Testis (tissue), 3 donors: ENCODE measurements around the gene R3HDM2. TPM values are rescaled to one million over a fixed set of nuclear protein-coding genes. Genes with fewer than 3 reads are reported as not detected.

Experiments
- DNase-seq: peaks from one replicate; pipeline ENCODE4 v3.0.0-alpha.2; 2019
- H3K27ac ChIP-seq, 2 donors: fragments of 200-600 bp; sonication (generic); one replicate each; pipeline ENCODE4 v1.5.1; 2019
- H3K27me3 ChIP-seq: fragments of 200-600 bp; sonication (generic); one replicate; pipeline ENCODE4 v1.5.1; 2019
- H3K36me3 ChIP-seq: fragments of 200-600 bp; sonication (generic); one replicate; pipeline ENCODE4 v1.5.1; 2017; ENCODE audit warnings: low read depth; ENCODE audit errors: missing control alignments
- H3K4me1 ChIP-seq: fragments of 200-600 bp; sonication (generic); one replicate; pipeline ENCODE4 v1.5.1; 2019
- H3K4me3 ChIP-seq, 2 donors: fragments of 200-600 bp; sonication (generic); one replicate each; pipeline ENCODE4 v1.5.1; 2017 to 2019
- H3K9me3 ChIP-seq: fragments of 200-600 bp; sonication (generic); one replicate; pipeline ENCODE4 v1.5.1; 2017
- CTCF ChIP-seq, 3 experiments: fragments of 450-650 bp in 2 of 3; fragments of 200-600 bp in 1 of 3; sonication (generic) in 1 of 3; IDR thresholded peaks; one replicate each; pipeline ENCODE4 v1.5.1; 2016 to 2019; ENCODE audit warnings: antibody characterized with exemption in 3 of 3, mild to moderate bottlenecking in 2 of 3, moderate library complexity in 1 of 3
- POLR2A ChIP-seq: fragments of 450-650 bp; IDR thresholded peaks from one replicate; pipeline ENCODE4 v1.6.1; 2017; ENCODE audit warnings: antibody characterized with exemption, mild to moderate bottlenecking, moderate library complexity
- WGBS, 2 donors: methylation state at CpG; one replicate each; pipeline ENCODE4 v1.1.5; 2018; 5-methylcytosine and 5-hydroxymethylcytosine counted together
- intact Hi-C: fragments of 100-400 bp; cut with DNase I; formaldehyde crosslinking; loops from one replicate; pipeline ENCODE4 v1.15.1; 2023; ENCODE audit warnings: low total_unique reads
- polyA plus RNA-seq: library from polyadenylated mRNA; stranded (reverse); fragments of 350-450 nt; fragmentation: Illumina TruSeq; extraction: RNeasy Lipid Tissue Mini Kit (QIAGEN cat#74804); gene quantifications from one replicate; pipeline ENCODE4 v1.2.3, GENCODE V29; 2014; ENCODE audit warnings: low read depth, low replicate concordance; ENCODE audit not compliant: insufficient read depth
- total RNA-seq, 2 donors: library from RNA; depleted of rRNA; stranded (reverse); fragments of >200 nt; gene quantifications; one replicate each; pipeline ENCODE4 v1.2.3, GENCODE V29; 2016

The R3HDM2 gene
- total and polyA plus RNA-seq, 3 donors from 2014 or later: 54.6 to 93.9 (median 92.0) TPM

- Histone ChIP-seq H3K27ac (no peak overlapping the region), H3K9me3 (no peaks in the 10 kb centered on the region), H3K4me3 (no peak overlapping the region), H3K27me3 (no peaks in the 10 kb centered on the region), H3K36me3 (no peaks in the 10 kb centered on the region), H3K4me1 (peaks cover 12% of the 10 kb centered on the region)
- WGBS, 2 donors: 91 to 92% methylated on average over 6 to 8 of the region's 8 CpGs
- no peak for DNase-seq
- intact Hi-C loops: no loop called here
- TF ChIP-seq CTCF (IDR thresholded peaks at IDR 0.05) (no peak), POLR2A (no peak)
Measured at GRCh38 chr12:57209916-57210315, 220.9 kb downstream of the R3HDM2 start.

GRCh38 chr12:57208631-57209282, 222.1 kb downstream of the R3HDM2 start:
- Histone ChIP-seq H3K4me1 (peaks cover 11% of the 10 kb centered on the region), H3K27ac (no peak overlapping the region), H3K4me3 (no peak overlapping the region), H3K36me3 (no peaks in the 10 kb centered on the region), H3K9me3 (no peaks in the 10 kb centered on the region), H3K27me3 (no peaks in the 10 kb centered on the region)
- DNase-seq: no peak
- 61 to 73% methylated on average over 18 to 19 of the region's 22 CpGs for WGBS, 2 donors
- intact Hi-C loops: no loop called here
- TF ChIP-seq POLR2A (no peak), CTCF (IDR thresholded peaks at IDR 0.05) (no peak)

- no peak for DNase-seq
- Histone ChIP-seq H3K4me3 (no peak overlapping the region), H3K27ac (no peak overlapping the region), H3K27me3 (no peaks in the 10 kb centered on the region), H3K36me3 (no peaks in the 10 kb centered on the region), H3K4me1 (peaks cover 6% of the 10 kb centered on the region), H3K9me3 (no peaks in the 10 kb centered on the region)
- WGBS, 2 donors: 90 to 91% methylated on average over 20 to 29 of the region's 29 CpGs
- no peak for TF ChIP-seq CTCF (IDR thresholded peaks at IDR 0.05)
- no peak for TF ChIP-seq POLR2A
- intact Hi-C loops: no loop called here
Measured at GRCh38 chr12:57207731-57208630, 222.9 kb downstream of the R3HDM2 start.

- no peak overlapping the region for H3K27ac ChIP-seq
- WGBS, 2 donors: 88 to 95% methylated on average over 5 to 7 of the region's 7 CpGs
- H3K27me3 ChIP-seq: no peaks in the 10 kb centered on the region
- H3K9me3 ChIP-seq: no peaks in the 10 kb centered on the region
- no peak overlapping the region for H3K4me3 ChIP-seq
- H3K4me1 ChIP-seq: no peaks in the 10 kb centered on the region
- no peak for DNase-seq
- intact Hi-C loops: no loop called here
- no peak for TF ChIP-seq CTCF (IDR thresholded peaks at IDR 0.05)
- TF ChIP-seq POLR2A: no peak
- no peaks in the 10 kb centered on the region for H3K36me3 ChIP-seq
Measured at GRCh38 chr12:57205931-57206330, 224.9 kb downstream of the R3HDM2 start.
